PC-9 (cell line): Measurements from ENCODE around the gene CPD. TPM values are rescaled to one million over a fixed set of nuclear protein-coding genes. Genes with fewer than 3 reads are reported as not detected.

Source experiments
- BruUV-seq: library from RNA; stranded (reverse); fragments of 400-500 nt; replicated peaks from 2 replicates; lab custom pipeline; 2021; lab: Mats Ljungman, UMichigan
- CTCF ChIA-PET: fragments of 300-600 bp; sonication (Branson Sonifier 250); formaldehyde crosslinking; loops from one replicate; lab custom pipeline; 2022; ENCODE audit warnings: antibody characterized with exemption; lab: Charles Lee
- POLR2A ChIA-PET: fragments of 300-600 bp; sonication (Branson Sonifier 250); formaldehyde crosslinking; loops from one replicate; lab custom pipeline; 2022; ENCODE audit warnings: antibody characterized with exemption; ENCODE audit not compliant: unreplicated experiment; lab: Charles Lee
- DNase-seq, 2 experiments: peaks; one replicate each; pipeline versions ENCODE4 v3.0.0 to v3.0.0-alpha.2; 2015 to 2022; ENCODE audit warnings: mixed read lengths in 1 of 2
- H2AFZ ChIP-seq: fragments of 200-600 bp; sonication (generic); 2 replicates; pipeline ENCODE4 v1.8.1; 2017; ENCODE audit warnings: antibody characterized with exemption
- H3F3A ChIP-seq: fragments of 200-600 bp; sonication (generic); 2 replicates; pipeline ENCODE4 v1.8.1; 2017; ENCODE audit warnings: antibody characterized with exemption, mild to moderate bottlenecking, low read depth; ENCODE audit not compliant: insufficient read depth
- H3K27ac ChIP-seq: fragments of 200-600 bp; sonication (generic); 2 replicates; pipeline ENCODE4 v1.6.1; 2016; ENCODE audit warnings: mixed run types
- H3K27me3 ChIP-seq: fragments of 200-600 bp; sonication (generic); 2 replicates; pipeline ENCODE4 v1.6.1; 2016; ENCODE audit warnings: low read depth, mixed run types; ENCODE audit not compliant: insufficient read depth
- H3K36me3 ChIP-seq: fragments of 200-600 bp; sonication (generic); 2 replicates; pipeline ENCODE4 v1.6.1; 2016; ENCODE audit warnings: low read depth, mixed run types
- H3K4me1 ChIP-seq: fragments of 200-600 bp; sonication (generic); replicated peaks from 2 replicates; pipeline ENCODE4 v1.6.1; 2016; ENCODE audit warnings: mixed run types; ENCODE audit not compliant: insufficient read depth
- H3K4me2 ChIP-seq: fragments of 200-600 bp; sonication (generic); 2 replicates; pipeline ENCODE4 v1.6.1; 2017; ENCODE audit warnings: mixed run types
- H3K4me3 ChIP-seq: fragments of 200-600 bp; sonication (generic); 2 replicates; pipeline ENCODE4 v1.6.1; 2016; ENCODE audit warnings: mixed run types
- H3K79me2 ChIP-seq: fragments of 200-600 bp; sonication (generic); 2 replicates; pipeline ENCODE4 v1.6.1; 2017; ENCODE audit warnings: low read depth, mixed run types
- H3K9me2 ChIP-seq: fragments of 200-600 bp; sonication (generic); 2 replicates; pipeline ENCODE4 v1.8.1; 2017; ENCODE audit warnings: mild to moderate bottlenecking; ENCODE audit not compliant: insufficient read depth
- H3K9me3 ChIP-seq: fragments of 200-600 bp; sonication (generic); 2 replicates; pipeline ENCODE4 v1.8.1; 2016; ENCODE audit warnings: low read depth; ENCODE audit not compliant: insufficient read depth
- H4K20me1 ChIP-seq: fragments of 200-600 bp; sonication (generic); 2 replicates; pipeline ENCODE4 v1.8.1; 2017; ENCODE audit not compliant: insufficient read depth
- EZH2 ChIP-seq: fragments of 200-600 bp; sonication (generic); IDR thresholded peaks from 2 replicates; pipeline ENCODE4 v1.8.0; 2017; ENCODE audit warnings: antibody characterized with exemption, low read depth
- intact Hi-C: fragments of 100-400 bp; cut with micrococcal nuclease; formaldehyde crosslinking; loops from one replicate; pipeline ENCODE4 v1.10.0; 2022; ENCODE audit not compliant: unreplicated experiment
- total RNA-seq: library from RNA; stranded (reverse); gene quantifications from 2 replicates; pipeline ENCODE4 v1.2.3, GENCODE V29; 2021
- TF ChIP-seq, protein P1 (sequence below): fragments of 200-600 bp; sonication (generic); conservative IDR thresholded peaks from 2 replicates; pipeline ENCODE4 v1.6.1; 2017; ENCODE audit warnings: mixed run types, antibody characterized with exemption, mild to moderate bottlenecking, moderate library complexity

Gene CPD
- total RNA-seq, 1 experiment from 2014 or later = 55.0 TPM

DNA sequence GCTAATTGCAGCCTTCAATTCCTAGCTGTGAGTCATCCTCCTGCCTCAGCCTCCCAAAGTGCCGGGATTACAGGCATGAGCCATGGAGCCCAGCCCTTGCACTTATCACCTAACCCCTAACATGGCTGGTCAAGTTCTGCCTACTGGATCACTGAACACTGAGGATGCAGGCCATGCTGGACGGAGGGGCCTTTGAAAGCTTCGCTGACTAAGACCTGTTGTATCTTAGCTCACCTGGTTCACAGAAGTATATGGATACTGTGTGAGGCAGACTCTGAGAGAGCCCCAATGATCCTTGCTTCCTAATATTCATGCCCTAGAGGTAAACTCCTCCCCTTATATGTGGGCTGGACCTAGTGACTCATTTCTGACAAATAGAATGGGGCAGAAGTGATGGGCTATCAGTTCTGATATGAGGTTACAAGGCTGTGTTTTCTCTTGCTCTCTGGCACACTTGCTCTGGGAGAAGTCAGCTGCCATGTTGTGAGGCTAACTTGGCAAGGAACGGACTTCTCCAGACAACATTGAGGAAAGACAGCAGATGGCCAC, 33.1 kb upstream of the CPD start:
- no peaks in the 10 kb centered on the region; the same call in 1 of the 2 replicates for H3K9me3 ChIP-seq
- ChIA-PET CTCF (interaction anchor here (0.5 to 0.6 kb wide), 3 partner anchors 18 to 449 kb away, joined by 4 to 10 read pairs (median 9); no protein-coding TSS in a partner anchor), POLR2A (interaction anchor here (0.5 to 0.6 kb wide), 3 partner anchors 19 to 778 kb away, joined by 3 read pairs; no protein-coding TSS in a partner anchor)

DNA sequence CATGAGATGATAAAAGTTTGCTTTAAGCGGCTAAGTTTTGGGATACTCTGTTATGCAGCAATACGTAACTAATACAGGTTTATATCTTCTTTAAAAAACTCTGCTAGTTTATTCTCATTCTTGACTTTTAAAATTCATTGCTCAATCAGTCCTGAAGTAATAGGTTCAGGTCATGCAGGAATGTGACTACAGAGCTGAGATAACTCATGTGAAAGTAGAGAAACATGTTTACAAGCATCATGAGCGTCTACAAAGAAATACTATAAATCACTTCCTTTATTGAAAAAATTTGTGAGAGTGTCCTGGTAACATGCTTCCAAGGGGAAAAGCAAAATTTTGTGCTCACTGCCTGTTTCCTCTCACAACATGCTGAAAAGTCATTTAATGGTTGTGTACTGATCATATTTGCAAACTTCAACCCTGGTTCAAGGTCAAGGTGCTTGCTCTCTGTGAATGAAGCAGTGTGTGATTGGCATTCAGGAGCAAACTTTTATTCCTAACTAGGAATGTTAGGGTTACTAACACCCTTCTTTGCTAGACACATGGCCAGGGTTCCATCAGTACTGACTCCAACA, 32.4 kb upstream of the CPD start:
- H3K27me3 ChIP-seq = no peaks in the 10 kb centered on the region
- CTCF ChIA-PET = interaction anchor here (0.6 kb wide), 1 partner anchor 17 kb away, joined by 10 read pairs; no protein-coding TSS in a partner anchor
- H4K20me1 ChIP-seq = no peaks in the 10 kb centered on the region
- no peak overlapping the region for H2AFZ ChIP-seq
- no peaks in the 10 kb centered on the region for H3K9me2 ChIP-seq
- H3K4me3 ChIP-seq = no peak overlapping the region
- POLR2A ChIA-PET = interaction anchor here (0.6 kb wide), 1 partner anchor 155 kb away, joined by 3 read pairs; no protein-coding TSS in a partner anchor
- BruUV-seq = no TSS peak
- TF ChIP-seq, protein P1, sequence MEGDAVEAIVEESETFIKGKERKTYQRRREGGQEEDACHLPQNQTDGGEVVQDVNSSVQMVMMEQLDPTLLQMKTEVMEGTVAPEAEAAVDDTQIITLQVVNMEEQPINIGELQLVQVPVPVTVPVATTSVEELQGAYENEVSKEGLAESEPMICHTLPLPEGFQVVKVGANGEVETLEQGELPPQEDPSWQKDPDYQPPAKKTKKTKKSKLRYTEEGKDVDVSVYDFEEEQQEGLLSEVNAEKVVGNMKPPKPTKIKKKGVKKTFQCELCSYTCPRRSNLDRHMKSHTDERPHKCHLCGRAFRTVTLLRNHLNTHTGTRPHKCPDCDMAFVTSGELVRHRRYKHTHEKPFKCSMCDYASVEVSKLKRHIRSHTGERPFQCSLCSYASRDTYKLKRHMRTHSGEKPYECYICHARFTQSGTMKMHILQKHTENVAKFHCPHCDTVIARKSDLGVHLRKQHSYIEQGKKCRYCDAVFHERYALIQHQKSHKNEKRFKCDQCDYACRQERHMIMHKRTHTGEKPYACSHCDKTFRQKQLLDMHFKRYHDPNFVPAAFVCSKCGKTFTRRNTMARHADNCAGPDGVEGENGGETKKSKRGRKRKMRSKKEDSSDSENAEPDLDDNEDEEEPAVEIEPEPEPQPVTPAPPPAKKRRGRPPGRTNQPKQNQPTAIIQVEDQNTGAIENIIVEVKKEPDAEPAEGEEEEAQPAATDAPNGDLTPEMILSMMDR = no peak
- no peak for TF ChIP-seq EZH2
- no peaks in the 10 kb centered on the region; the same call in 1 of the 2 replicates for H3K9me3 ChIP-seq
- no peaks in the 10 kb centered on the region for H3K79me2 ChIP-seq
- peak overlapping the region; percentile 75 for H3K4me2 ChIP-seq
- H3K36me3 ChIP-seq = no peaks in the 10 kb centered on the region
- peaks cover 43% of the 10 kb centered on the region for H3F3A ChIP-seq
- intact Hi-C loops = no loop called here
- peak in 1 of 2 experiments; percentile 63 for DNase-seq
- peak overlapping the region; percentile 96 for H3K27ac ChIP-seq
- H3K4me1 ChIP-seq = peaks cover 49% of the 10 kb centered on the region

More for the DNA sequence above, 33.1 kb upstream of the CPD start:
- Histone ChIP-seq H2AFZ (no peak overlapping the region; the same call in 1 of the 2 replicates), H3K79me2 (no peaks in the 10 kb centered on the region), H3K4me3 (no peak overlapping the region), H3K27me3 (no peaks in the 10 kb centered on the region), H3K4me1 (peaks cover 54% of the 10 kb centered on the region), H3K27ac (peak overlapping the region; percentile 96), H4K20me1 (no peaks in the 10 kb centered on the region), H3K9me2 (no peaks in the 10 kb centered on the region), H3K36me3 (no peaks in the 10 kb centered on the region), H3F3A (peaks cover 43% of the 10 kb centered on the region), H3K4me2 (peak overlapping the region; percentile 75)
- BruUV-seq = no TSS peak
- DNase-seq = peak in 1 of 2 experiments; percentile 63
- intact Hi-C loops = loop anchor here (2.0 kb wide), 1 partner anchor 33 kb away; the partner anchor contains the start of gene CPD
- TF ChIP-seq, protein P1 = no peak
- no peak for TF ChIP-seq EZH2

DNA sequence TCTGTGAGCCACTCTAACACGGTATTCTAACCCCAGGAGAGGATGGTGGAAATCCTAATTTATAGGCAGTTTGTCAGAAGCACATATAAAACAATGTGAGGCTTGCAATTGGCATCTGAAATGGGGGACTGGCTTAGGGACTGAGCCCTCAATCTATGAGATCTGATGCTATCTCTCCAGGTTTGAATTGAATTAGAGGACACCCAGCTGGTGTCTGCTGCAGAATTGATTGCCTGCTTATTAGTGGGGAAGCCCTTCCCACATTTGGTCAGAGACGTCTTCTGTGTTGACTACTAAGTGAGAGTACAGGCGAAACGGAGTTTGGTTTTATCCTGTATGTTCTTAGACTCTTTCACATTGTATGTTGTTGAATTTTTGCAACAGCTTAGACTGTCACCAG, 31.2 kb upstream of the CPD start:
- no peak overlapping the region for H2AFZ ChIP-seq
- H3K4me2 ChIP-seq = no peak overlapping the region
- ChIA-PET CTCF (no interaction called here), POLR2A (no interaction called here)
- TF ChIP-seq, protein P1 = no peak
- TF ChIP-seq EZH2 = no peak
- no peaks in the 10 kb centered on the region for H4K20me1 ChIP-seq
- no peaks in the 10 kb centered on the region for H3K36me3 ChIP-seq
- no peak for DNase-seq
- H3K4me1 ChIP-seq = peaks cover 49% of the 10 kb centered on the region
- no peak overlapping the region for H3K4me3 ChIP-seq
- no peaks in the 10 kb centered on the region; the same call in 1 of the 2 replicates for H3K9me3 ChIP-seq
- H3F3A ChIP-seq = peaks cover 43% of the 10 kb centered on the region
- no peaks in the 10 kb centered on the region for H3K27me3 ChIP-seq
- H3K27ac ChIP-seq = no peak overlapping the region
- no TSS peak for BruUV-seq
- no peaks in the 10 kb centered on the region for H3K79me2 ChIP-seq
- intact Hi-C loops = no loop called here
- no peaks in the 10 kb centered on the region for H3K9me2 ChIP-seq
